IMR-90 (cell line): ENCODE data around the gene IP6K3. TPM values are rescaled to one million over a fixed set of nuclear protein-coding genes. Genes with fewer than 3 reads are reported as not detected.

Source experiments
- ATAC-seq: fragments of 200-7000 bp; cut with Tn5 transposase; 2 replicates; pipeline ENCODE4 v1.9.1; 2020; ENCODE audit warnings: low read depth, mild to moderate bottlenecking, moderate library complexity
- BruUV-seq: library from RNA; stranded (reverse); fragments of 400-500 nt; replicated peaks from 2 replicates; lab custom pipeline; 2021; lab: Mats Ljungman, UMichigan
- CTCF ChIA-PET: fragments of 300-600 bp; formaldehyde crosslinking; extraction: SDS; loops from one replicate; lab custom pipeline; 2021; ENCODE audit warnings: antibody characterized with exemption; lab: Yijun Ruan, JAX
- POLR2A ChIA-PET: fragments of 300-600 bp; sonication (Branson Sonifier 250); formaldehyde crosslinking; loops from one replicate; lab custom pipeline; 2022; ENCODE audit warnings: antibody characterized with exemption; ENCODE audit not compliant: unreplicated experiment; lab: Charles Lee
- DNase-seq: peaks from one replicate; pipeline ENCODE4 v3.0.0; 2013
- H2AFZ ChIP-seq: replicated peaks from 2 replicates; pipeline ENCODE3; 2013; ENCODE audit warnings: low read length, mild to moderate bottlenecking; ENCODE audit not compliant: poor library complexity
- H2AK5ac ChIP-seq: 2 replicates; pipeline ENCODE4 v1.6.1; 2013; ENCODE audit warnings: low read depth, low read length, inconsistent platforms
- H2AK9ac ChIP-seq: replicated peaks from 2 replicates; pipeline ENCODE3; 2013; ENCODE audit warnings: mild to moderate bottlenecking, low read depth, low read length, moderate library complexity; ENCODE audit not compliant: poor library complexity
- H2BK120ac ChIP-seq: 2 replicates; pipeline ENCODE4 v1.6.1; 2013; ENCODE audit warnings: low read depth, low read length, inconsistent platforms
- H2BK15ac ChIP-seq: 3 replicates; pipeline ENCODE4 v1.6.1; 2013; ENCODE audit warnings: low read depth, low read length, inconsistent platforms
- H2BK20ac ChIP-seq: 2 replicates; pipeline ENCODE4 v1.6.1; 2013; ENCODE audit warnings: low read depth, mild to moderate bottlenecking, inconsistent platforms, low read length, moderate library complexity
- H2BK5ac ChIP-seq: 2 replicates; pipeline ENCODE4 v1.6.1; 2013; ENCODE audit warnings: mild to moderate bottlenecking, low read depth, low read length, inconsistent platforms; ENCODE audit not compliant: poor library complexity, severe bottlenecking
- H3K14ac ChIP-seq: replicated peaks from 2 replicates; pipeline ENCODE4 v1.6.1; 2013; ENCODE audit warnings: low read depth, low read length, inconsistent platforms
- H3K18ac ChIP-seq: 2 replicates; pipeline ENCODE4 v1.6.1; 2013; ENCODE audit warnings: low read depth, low read length, control low read depth
- H3K23ac ChIP-seq: 2 replicates; pipeline ENCODE4 v1.6.1; 2013; ENCODE audit warnings: low read depth, low read length, inconsistent platforms
- H3K27ac ChIP-seq: 2 replicates; pipeline ENCODE4 v1.5.1; 2013; ENCODE audit warnings: mild to moderate bottlenecking, control low read depth, low read length; ENCODE audit not compliant: insufficient read depth
- H3K27me3 ChIP-seq: 2 replicates; pipeline ENCODE4 v1.6.1; 2013; ENCODE audit warnings: low read length; ENCODE audit not compliant: control insufficient read depth, insufficient read depth
- H3K36me3 ChIP-seq: 2 replicates; pipeline ENCODE4 v1.6.1; 2013; ENCODE audit warnings: low read length, mixed read lengths; ENCODE audit not compliant: control insufficient read depth, insufficient read depth
- H3K4ac ChIP-seq: 2 replicates; pipeline ENCODE4 v1.6.1; 2013; ENCODE audit warnings: low read depth, low read length, inconsistent platforms
- H3K4me1 ChIP-seq: 2 replicates; pipeline ENCODE4 v1.6.1; 2013; ENCODE audit warnings: low read length, mixed read lengths; ENCODE audit not compliant: control insufficient read depth, insufficient read depth
- H3K4me2 ChIP-seq: 2 replicates; pipeline ENCODE4 v1.6.1; 2013; ENCODE audit warnings: low read depth, mild to moderate bottlenecking, control low read depth, low read length, moderate library complexity
- H3K4me3 ChIP-seq: 2 replicates; pipeline ENCODE4 v1.5.1; 2013; ENCODE audit warnings: low read depth, mild to moderate bottlenecking, control low read depth, low read length, moderate library complexity; ENCODE audit not compliant: insufficient read depth
- H3K56ac ChIP-seq: 2 replicates; pipeline ENCODE4 v1.6.1; 2013; ENCODE audit warnings: low read length, inconsistent platforms; ENCODE audit not compliant: insufficient read depth; ENCODE audit errors: extremely low read depth
- H3K79me1 ChIP-seq, 2 experiments: 2 replicates each; pipeline ENCODE4 v1.6.1; 2013; ENCODE audit warnings: low read length in 2 of 2, inconsistent platforms in 1 of 2, low read depth in 1 of 2
- H3K9ac ChIP-seq: 2 replicates; pipeline ENCODE4 v1.6.1; 2013; ENCODE audit warnings: low read depth, low read length, control low read depth
- H3K9me1 ChIP-seq: 2 replicates; pipeline ENCODE4 v1.6.1; 2013; ENCODE audit warnings: low read length, inconsistent platforms; ENCODE audit not compliant: insufficient read depth
- H3K9me3 ChIP-seq: 2 replicates; pipeline ENCODE4 v1.6.1; 2013; ENCODE audit warnings: low read length; ENCODE audit not compliant: control insufficient read depth, insufficient read depth
- H4K20me1 ChIP-seq: 2 replicates; pipeline ENCODE4 v1.6.1; 2013; ENCODE audit warnings: low read length, inconsistent platforms; ENCODE audit not compliant: insufficient read depth
- H4K5ac ChIP-seq: 2 replicates; pipeline ENCODE4 v1.6.1; 2013; ENCODE audit warnings: mild to moderate bottlenecking, low read depth, low read length, control low read depth
- H4K8ac ChIP-seq, 2 experiments: 2 replicates each; pipeline ENCODE4 v1.6.1; 2013; ENCODE audit warnings: low read depth in 2 of 2, low read length in 2 of 2, control low read depth in 1 of 2, inconsistent platforms in 1 of 2
- H4K91ac ChIP-seq: 2 replicates; pipeline ENCODE4 v1.6.1; 2013; ENCODE audit warnings: low read depth, low read length, inconsistent platforms; ENCODE audit not compliant: insufficient read depth
- CHD1 ChIP-seq: IDR thresholded peaks from 2 replicates; pipeline ENCODE4 v1.6.1; 2012; ENCODE audit warnings: low read depth, low read length, improper control_type of control experiment
- FOS ChIP-seq: fragments of 150-350 bp; IDR thresholded peaks from 2 replicates; pipeline ENCODE4 v1.6.1; 2016; ENCODE audit warnings: low read depth, low read length
- MAFK ChIP-seq: IDR thresholded peaks from 2 replicates; pipeline ENCODE4 v1.6.1; 2012; ENCODE audit warnings: low read depth, low read length, improper control_type of control experiment
- MAZ ChIP-seq: IDR thresholded peaks from 2 replicates; pipeline ENCODE4 v1.6.1; 2012; ENCODE audit warnings: low read depth, mild to moderate bottlenecking, low read length, improper control_type of control experiment, moderate library complexity, borderline replicate concordance
- MXI1 ChIP-seq: IDR thresholded peaks from 2 replicates; pipeline ENCODE4 v1.6.1; 2012; ENCODE audit warnings: low read depth, mild to moderate bottlenecking, low read length, moderate library complexity, borderline replicate concordance
- NFE2L2 ChIP-seq: fragments of 150-350 bp; IDR thresholded peaks from 2 replicates; pipeline ENCODE4 v1.6.1; 2016; ENCODE audit warnings: low read depth, mild to moderate bottlenecking, low read length
- POLR2A ChIP-seq: IDR thresholded peaks from 2 replicates; pipeline ENCODE4 v1.6.1; 2012; ENCODE audit warnings: mild to moderate bottlenecking, low read depth, low read length
- RFX5 ChIP-seq: IDR thresholded peaks from 2 replicates; pipeline ENCODE4 v1.8.0; 2012; ENCODE audit warnings: low read depth, mild to moderate bottlenecking, low read length, moderate library complexity
- SMC3 ChIP-seq: fragments of 150-350 bp; IDR thresholded peaks from 2 replicates; pipeline ENCODE4 v1.6.1; 2016; ENCODE audit warnings: low read depth, mild to moderate bottlenecking, antibody characterized with exemption, low read length, moderate library complexity
- WGBS, 2 experiments: methylation state at CpG; one replicate each; pipeline versions ENCODE4 v1.1.5 to v1.1.7; 2013; ENCODE audit warnings: missing lambda C conversion rate in 2 of 2; ENCODE audit not compliant: insufficient read length in 1 of 2; ENCODE audit errors: extremely low coverage in 2 of 2; 5-methylcytosine and 5-hydroxymethylcytosine counted together
- dilution Hi-C: fragments of 300-500 bp; cut with HindIII; formaldehyde crosslinking; loops from one replicate; pipeline ENCODE4 v1.14.3; 2018; ENCODE audit warnings: low sequenced_read_pairs; ENCODE audit not compliant: unreplicated experiment
- in situ Hi-C: fragments of 300-500 bp; cut with MboI; formaldehyde crosslinking; loops from 3 replicates; pipeline ENCODE4 v1.14.3; 2019; ENCODE audit warnings: low sequenced_read_pairs, inconsistent platforms, mixed read lengths
- intact Hi-C: fragments of 100-400 bp; cut with micrococcal nuclease; formaldehyde crosslinking; loops from 2 replicates; pipeline ENCODE4 v1.10.0; 2022
- polyA plus RNA-seq, 3 experiments: library from polyadenylated mRNA; depleted of rRNA; stranded (reverse); fragments of >200 nt; gene quantifications; 2 replicates each; pipeline ENCODE4 v1.2.3, GENCODE V29; 2012; ENCODE audit warnings: low replicate concordance in 1 of 3
- total RNA-seq: library from RNA; depleted of rRNA; stranded (reverse); fragments of >200 nt; gene quantifications from 2 replicates; pipeline ENCODE4 v1.2.3, GENCODE V29; 2012
- TF ChIP-seq, protein P1 (sequence below): conservative IDR thresholded peaks from 2 replicates; pipeline ENCODE4 v1.5.1; 2012; ENCODE audit warnings: mild to moderate bottlenecking, low read depth, low read length, improper control_type of control experiment
- TF ChIP-seq, protein P2 (sequence below): fragments of 150-350 bp; IDR thresholded peaks from 2 replicates; pipeline ENCODE4 v1.6.1; 2016; ENCODE audit warnings: low read depth, mild to moderate bottlenecking, low read length, moderate library complexity, borderline replicate concordance

IP6K3 gene
- total and polyA plus RNA-seq, 2 of the 4 experiments (the other 2 are of a cell fraction): 0.18 to 0.51 TPM

DNA sequence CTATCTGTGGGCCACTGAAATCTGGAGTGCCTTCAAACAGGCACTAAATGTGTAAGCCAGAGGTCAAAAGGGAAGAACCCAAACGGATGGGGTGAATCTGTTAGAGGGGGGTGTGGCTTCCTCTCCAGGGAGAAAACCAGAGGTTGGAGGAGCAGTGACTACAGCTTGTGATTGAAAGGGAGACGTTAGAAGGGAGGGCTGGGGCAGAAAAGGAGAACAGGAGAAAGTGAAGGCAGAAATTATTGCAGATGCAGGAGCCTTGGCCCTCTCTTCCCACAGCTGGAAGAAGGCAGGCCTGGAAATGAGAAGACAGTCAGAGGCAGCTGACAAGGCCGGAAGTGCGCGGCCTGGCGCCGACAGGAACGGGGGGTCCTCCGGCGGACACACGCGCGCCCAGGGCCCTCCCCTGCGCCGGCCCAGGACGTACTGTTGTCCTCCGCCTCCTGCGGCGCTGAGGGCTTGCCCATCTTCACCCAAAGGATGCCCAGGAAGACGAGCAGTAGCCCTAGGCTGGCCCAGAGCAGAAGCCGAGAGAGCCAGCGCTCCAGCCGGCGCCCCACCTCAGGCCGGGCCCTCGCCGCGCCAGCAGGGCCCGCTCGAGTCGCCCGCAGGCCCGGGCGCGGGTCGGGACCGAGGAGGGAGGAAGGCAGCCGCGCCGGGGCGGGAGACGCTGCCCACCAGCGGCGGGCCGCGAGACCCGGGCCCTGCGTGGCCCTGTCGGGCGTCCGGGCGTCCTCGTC is 41.4 kb upstream of the IP6K3 start:
- H3K79me1 ChIP-seq: peaks cover 33 to 58% of the 10 kb centered on the region in 2 experiments; a peak in 3 of 4 replicates
- H3K27me3 ChIP-seq: peaks cover 2% of the 10 kb centered on the region
- peaks cover 30% of the 10 kb centered on the region for H4K20me1 ChIP-seq
- H3K14ac ChIP-seq: peak overlapping the region; percentile 84
- peak overlapping the region; percentile 61 for H3K23ac ChIP-seq
- peak overlapping the region; percentile 18; the same call in 1 of the 3 replicates for H2BK15ac ChIP-seq
- peak overlapping the region; percentile 71 for H3K56ac ChIP-seq
- no peak overlapping the region; the same call in 1 of the 2 replicates for H2BK20ac ChIP-seq
- H3K9me1 ChIP-seq: peaks cover 14% of the 10 kb centered on the region; the same call in 1 of the 2 replicates
- TF ChIP-seq SMC3 (no peak), RFX5 (no peak), NFE2L2 (no peak), MAZ (peak; percentile 64; the same call in 1 of the 2 replicates), FOS (0 out of 2 replicates have a peak, but pooled peaks have one; percentile 0), MXI1 (peak; percentile 37; the same call in 1 of the 2 replicates), MAFK (no peak), POLR2A (peak; percentile 51), CHD1 (no peak)
- TF ChIP-seq, protein P1, sequence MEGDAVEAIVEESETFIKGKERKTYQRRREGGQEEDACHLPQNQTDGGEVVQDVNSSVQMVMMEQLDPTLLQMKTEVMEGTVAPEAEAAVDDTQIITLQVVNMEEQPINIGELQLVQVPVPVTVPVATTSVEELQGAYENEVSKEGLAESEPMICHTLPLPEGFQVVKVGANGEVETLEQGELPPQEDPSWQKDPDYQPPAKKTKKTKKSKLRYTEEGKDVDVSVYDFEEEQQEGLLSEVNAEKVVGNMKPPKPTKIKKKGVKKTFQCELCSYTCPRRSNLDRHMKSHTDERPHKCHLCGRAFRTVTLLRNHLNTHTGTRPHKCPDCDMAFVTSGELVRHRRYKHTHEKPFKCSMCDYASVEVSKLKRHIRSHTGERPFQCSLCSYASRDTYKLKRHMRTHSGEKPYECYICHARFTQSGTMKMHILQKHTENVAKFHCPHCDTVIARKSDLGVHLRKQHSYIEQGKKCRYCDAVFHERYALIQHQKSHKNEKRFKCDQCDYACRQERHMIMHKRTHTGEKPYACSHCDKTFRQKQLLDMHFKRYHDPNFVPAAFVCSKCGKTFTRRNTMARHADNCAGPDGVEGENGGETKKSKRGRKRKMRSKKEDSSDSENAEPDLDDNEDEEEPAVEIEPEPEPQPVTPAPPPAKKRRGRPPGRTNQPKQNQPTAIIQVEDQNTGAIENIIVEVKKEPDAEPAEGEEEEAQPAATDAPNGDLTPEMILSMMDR: no peak
- TF ChIP-seq, protein P2, sequence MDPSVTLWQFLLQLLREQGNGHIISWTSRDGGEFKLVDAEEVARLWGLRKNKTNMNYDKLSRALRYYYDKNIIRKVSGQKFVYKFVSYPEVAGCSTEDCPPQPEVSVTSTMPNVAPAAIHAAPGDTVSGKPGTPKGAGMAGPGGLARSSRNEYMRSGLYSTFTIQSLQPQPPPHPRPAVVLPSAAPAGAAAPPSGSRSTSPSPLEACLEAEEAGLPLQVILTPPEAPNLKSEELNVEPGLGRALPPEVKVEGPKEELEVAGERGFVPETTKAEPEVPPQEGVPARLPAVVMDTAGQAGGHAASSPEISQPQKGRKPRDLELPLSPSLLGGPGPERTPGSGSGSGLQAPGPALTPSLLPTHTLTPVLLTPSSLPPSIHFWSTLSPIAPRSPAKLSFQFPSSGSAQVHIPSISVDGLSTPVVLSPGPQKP: no peak
- in situ Hi-C loops: no loop called here
- WGBS, 2 experiments: 1% methylated on average over 40 of the region's 53 CpGs; no CpG with 5 or more reads in 1 of the 2 experiments
- ATAC-seq (peak; percentile 63), DNase-seq (peak; percentile 79)
- no TSS peak for BruUV-seq
- no peaks in the 10 kb centered on the region for H3K9me3 ChIP-seq
- intact Hi-C loops: loop anchor here (2.0 to 5.0 kb wide), 3 partner anchors 15 to 239 kb away; no protein-coding TSS in a partner anchor
- H2AFZ ChIP-seq: peak overlapping the region; percentile 86
- peak overlapping the region; percentile 70 for H4K5ac ChIP-seq
- peak overlapping the region; percentile 92 for H3K9ac ChIP-seq
- H3K4me1 ChIP-seq: peaks cover 13% of the 10 kb centered on the region
- POLR2A ChIA-PET: interaction anchor here (0.6 kb wide), 1 partner anchor 17 kb away, joined by 3 read pairs; no protein-coding TSS in a partner anchor
- peak overlapping the region; percentile 77 for H3K4me3 ChIP-seq
- dilution Hi-C loops: no loop called here
- peaks cover 21% of the 10 kb centered on the region for H3K36me3 ChIP-seq
- H2BK120ac ChIP-seq: peak overlapping the region; percentile 45
- peak overlapping the region; percentile 84 for H3K4ac ChIP-seq
- H2AK5ac ChIP-seq: peak overlapping the region; percentile 76
- CTCF ChIA-PET: interaction anchor here (1.5 to 1.6 kb wide), 2 partner anchors 9 to 17 kb away, joined by 4 to 8 read pairs; no protein-coding TSS in a partner anchor
- peak overlapping the region; percentile 90 for H2AK9ac ChIP-seq
- peak overlapping the region; percentile 89 for H3K4me2 ChIP-seq
- peak overlapping the region; percentile 61 for H3K18ac ChIP-seq
- peak overlapping the region; percentile 88 for H3K27ac ChIP-seq
- peak overlapping the region; percentile 86 for H2BK5ac ChIP-seq
- peak overlapping the region; percentile 62 for H4K91ac ChIP-seq
- H4K8ac ChIP-seq: peak overlapping the region; percentile 48 to 78
